Common myeloid progenitor, CD34-positive (primary cell): ENCODE measurements around the gene HABP4.

Source experiments
- CTCF ChIA-PET: fragments of 350-600 bp; sonication (Branson Sonifier 250); formaldehyde crosslinking; loops from one replicate; lab custom pipeline; 2021; ENCODE audit warnings: antibody characterized with exemption; lab: Charles Lee
- POLR2A ChIA-PET: fragments of 350-600 bp; sonication (Branson Sonifier 250); formaldehyde crosslinking; loops from one replicate; lab custom pipeline; 2021; ENCODE audit warnings: antibody characterized with exemption; lab: Charles Lee
- DNase-seq, 3 donors: peaks; one replicate each; pipeline versions ENCODE4 v3.0.0 to v3.0.0-alpha.2; 2013
- H3K27ac ChIP-seq, 2 experiments: 1 replicate in 1 of 2; 2 replicates in 1 of 2; pipeline ENCODE4 v1.7.0; 2013; ENCODE audit warnings: inconsistent platforms in 2 of 2, low read length in 2 of 2, mild to moderate bottlenecking in 2 of 2, low read depth in 1 of 2, moderate library complexity in 1 of 2; ENCODE audit not compliant: severe bottlenecking in 2 of 2, insufficient read depth in 1 of 2, poor library complexity in 1 of 2
- H3K27me3 ChIP-seq, 5 experiments: replicated peaks in 2 of 5; 1 replicate in 3 of 5; 2 replicates in 2 of 5; pipeline versions ENCODE4 v1.6.1 to v1.7.0; 2013; ENCODE audit warnings: low read length in 4 of 5, mild to moderate bottlenecking in 2 of 5, moderate library complexity in 2 of 5, inconsistent platforms in 1 of 5; ENCODE audit not compliant: insufficient read depth in 5 of 5, control insufficient read depth in 4 of 5
- H3K36me3 ChIP-seq, 4 experiments: 1 replicate in 2 of 4; 2 replicates in 2 of 4; pipeline versions ENCODE4 v1.6.1 to v1.7.0; 2013; ENCODE audit warnings: low read length in 3 of 4, control low read depth in 1 of 4, mild to moderate bottlenecking in 1 of 4; ENCODE audit not compliant: control insufficient read depth in 4 of 4, insufficient read depth in 4 of 4
- H3K4me1 ChIP-seq, 4 experiments: 1 replicate in 3 of 4; 2 replicates in 1 of 4; pipeline versions ENCODE4 v1.6.1 to v1.7.1; 2013; ENCODE audit warnings: low read length in 3 of 4, mild to moderate bottlenecking in 3 of 4, control low read depth in 1 of 4, inconsistent platforms in 1 of 4, moderate library complexity in 1 of 4; ENCODE audit not compliant: control insufficient read depth in 4 of 4, insufficient read depth in 4 of 4; ENCODE audit errors: control extremely low read depth in 1 of 4
- H3K4me3 ChIP-seq, 7 experiments: 1 replicate in 4 of 7; 2 replicates in 3 of 7; pipeline versions ENCODE4 v1.5.1 to v1.7.0; 2013; ENCODE audit warnings: mild to moderate bottlenecking in 7 of 7, low read length in 6 of 7, moderate library complexity in 6 of 7, inconsistent platforms in 2 of 7, low read depth in 2 of 7, control low read depth in 1 of 7; ENCODE audit not compliant: insufficient read depth in 4 of 7, control insufficient read depth in 1 of 7; ENCODE audit errors: extremely low read depth in 1 of 7
- H3K9me3 ChIP-seq, 5 experiments: 1 replicate in 4 of 5; 2 replicates in 1 of 5; pipeline versions ENCODE4 v1.6.1 to v1.7.1; 2013; ENCODE audit warnings: low read length in 4 of 5, mild to moderate bottlenecking in 2 of 5, inconsistent platforms in 1 of 5, low read depth in 1 of 5, moderate library complexity in 1 of 5; ENCODE audit not compliant: control insufficient read depth in 4 of 5, insufficient read depth in 2 of 5; ENCODE audit errors: control extremely low read depth in 1 of 5
- WGBS: methylation state at CpG from one replicate; pipeline ENCODE4 v1.1.5; 2013; ENCODE audit not compliant: insufficient coverage; 5-methylcytosine and 5-hydroxymethylcytosine counted together

HABP4 gene

DNA sequence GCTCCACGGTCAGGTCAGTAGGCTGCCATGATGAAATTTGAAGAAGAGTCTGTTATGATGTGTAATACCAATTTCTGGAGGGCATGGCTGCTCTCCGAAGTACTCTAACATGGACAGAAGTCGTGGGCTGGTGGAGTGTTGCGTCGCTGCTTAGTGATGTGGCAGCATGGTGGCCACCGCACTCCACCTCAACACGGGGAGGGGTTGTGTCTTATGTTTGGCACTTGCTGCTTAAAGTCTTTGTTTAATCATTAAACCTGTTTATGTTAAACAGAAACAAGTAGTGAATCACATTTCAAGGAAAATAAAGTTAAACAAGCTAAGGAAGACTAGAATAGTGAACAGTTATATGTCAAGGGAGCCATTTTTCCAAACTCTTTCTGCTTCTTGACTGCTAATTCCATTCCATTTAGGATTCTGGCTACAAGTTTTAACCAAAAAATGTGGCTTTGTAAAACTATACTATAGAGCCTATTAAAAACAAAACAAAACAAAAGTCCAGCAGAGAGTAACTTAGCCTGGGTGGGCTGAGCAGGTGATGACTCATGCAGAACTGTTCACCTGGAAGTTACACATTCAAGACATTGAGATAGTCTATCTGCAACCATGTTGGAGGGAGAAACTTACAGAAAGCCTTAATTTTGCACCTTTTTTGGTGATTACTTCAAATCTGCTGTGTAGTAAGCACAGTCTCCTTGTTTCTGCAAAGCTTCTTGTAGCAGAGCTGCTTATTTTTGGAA is 9.5 kb downstream of the HABP4 start:
- Histone ChIP-seq H3K36me3 (no peaks in the 10 kb centered on the region), H3K27me3 (no peaks in the 10 kb centered on the region), H3K27ac (no peak overlapping the region), H3K4me3 (no peak overlapping the region), H3K4me1 (peaks cover 0 to 5% (median 0%) of the 10 kb centered on the region in 4 experiments), H3K9me3 (no peaks in the 10 kb centered on the region)
- ChIA-PET CTCF (no interaction called here), POLR2A (no interaction called here)
- no peak for DNase-seq
- 100% methylated on average over 1 of the region's 7 CpGs for WGBS

DNA sequence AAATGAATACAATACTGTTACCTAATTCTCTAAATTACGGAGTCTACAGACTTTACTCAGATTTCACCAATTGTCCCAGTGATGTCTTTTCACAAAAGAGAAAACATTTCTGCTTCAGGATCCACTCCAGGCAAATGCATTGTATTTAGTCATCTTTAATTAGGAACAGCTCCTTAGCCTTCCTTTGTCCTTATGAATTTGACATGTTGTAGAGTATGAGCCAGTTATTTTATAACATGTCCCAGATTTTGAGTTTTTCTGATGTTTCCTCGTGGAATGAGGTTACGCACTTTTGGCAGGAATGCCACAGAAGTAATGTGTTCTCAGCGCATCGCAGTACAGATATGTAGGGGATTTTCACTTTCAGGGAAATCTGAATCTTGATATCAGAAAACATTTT is 10.5 kb downstream of the HABP4 start:
- 100% methylated on average over 1 of the region's 5 CpGs for WGBS
- no peaks in the 10 kb centered on the region for H3K9me3 ChIP-seq
- H3K36me3 ChIP-seq = no peaks in the 10 kb centered on the region
- H3K27ac ChIP-seq = no peak overlapping the region
- ChIA-PET POLR2A (no interaction called here), CTCF (interaction anchor here (0.6 kb wide), 2 partner anchors 83 to 173 kb away, joined by 3 to 4 read pairs; no protein-coding TSS in a partner anchor)
- H3K4me3 ChIP-seq = no peak overlapping the region
- no peaks in the 10 kb centered on the region for H3K27me3 ChIP-seq
- H3K4me1 ChIP-seq = peaks cover 0 to 5% (median 0%) of the 10 kb centered on the region in 4 experiments
- no peak for DNase-seq

- ChIA-PET POLR2A (no interaction called here), CTCF (interaction anchor here (0.6 kb wide), 2 partner anchors 83 to 173 kb away, joined by 3 to 4 read pairs; no protein-coding TSS in a partner anchor)
- no peak overlapping the region for H3K27ac ChIP-seq
These were observed 10.9 kb downstream of the HABP4 start for GRCh38 chr9:96460882-96461281.

DNA sequence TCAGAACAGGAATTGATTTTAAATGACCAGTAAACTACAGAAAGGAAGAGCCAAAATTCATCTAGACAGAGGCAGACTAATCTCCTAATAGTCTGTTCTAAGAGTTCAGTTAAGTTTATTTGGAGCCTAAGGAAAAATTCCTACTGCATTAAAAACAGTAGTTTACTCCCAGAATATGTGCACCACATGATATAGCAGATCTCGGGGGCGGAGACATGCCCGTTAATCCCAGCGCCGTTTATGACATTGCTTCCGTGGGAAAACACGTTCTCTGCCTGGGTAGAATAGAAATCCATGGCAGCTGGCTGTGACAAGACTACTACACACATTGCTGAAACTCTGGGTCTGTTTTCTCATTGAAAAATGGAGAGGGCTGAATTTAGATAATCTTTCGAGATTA is 11.4 kb downstream of the HABP4 start:
- Histone ChIP-seq H3K4me1 (peaks cover 0 to 5% (median 0%) of the 10 kb centered on the region in 4 experiments), H3K36me3 (no peaks in the 10 kb centered on the region), H3K4me3 (no peak overlapping the region), H3K27me3 (no peaks in the 10 kb centered on the region), H3K9me3 (no peaks in the 10 kb centered on the region), H3K27ac (no peak overlapping the region)
- CTCF ChIA-PET = interaction anchor here (0.6 kb wide), 2 partner anchors 84 to 172 kb away, joined by 3 to 4 read pairs; no protein-coding TSS in a partner anchor
- POLR2A ChIA-PET = no interaction called here
- WGBS = 97% methylated on average over 7 of the region's 8 CpGs
- no peak for DNase-seq

More at GRCh38 chr9:96460882-96461281, 10.9 kb downstream of the HABP4 start:
- H3K36me3 ChIP-seq = no peaks in the 10 kb centered on the region
- DNase-seq = no peak
- H3K9me3 ChIP-seq = no peaks in the 10 kb centered on the region
- no peaks in the 10 kb centered on the region for H3K27me3 ChIP-seq
- no peak overlapping the region for H3K4me3 ChIP-seq
- peaks cover 0 to 5% (median 0%) of the 10 kb centered on the region in 4 experiments for H3K4me1 ChIP-seq

GRCh38 chr9:96462541-96462940 is 12.6 kb downstream of the HABP4 start:
- Histone ChIP-seq H3K4me1 (peaks cover 0 to 1% (median 0%) of the 10 kb centered on the region in 4 experiments), H3K36me3 (no peaks in the 10 kb centered on the region), H3K27me3 (no peaks in the 10 kb centered on the region), H3K9me3 (no peaks in the 10 kb centered on the region), H3K27ac (no peak overlapping the region), H3K4me3 (no peak overlapping the region)
- 91% methylated on average over 6 of the region's 6 CpGs for WGBS
- ChIA-PET POLR2A (no interaction called here), CTCF (no interaction called here)
- DNase-seq = no peak

- WGBS = 100% methylated on average over 3 of the region's 6 CpGs
- Histone ChIP-seq H3K4me1 (no peaks in the 10 kb centered on the region), H3K36me3 (no peaks in the 10 kb centered on the region), H3K4me3 (no peak overlapping the region), H3K27ac (no peak overlapping the region), H3K27me3 (no peaks in the 10 kb centered on the region), H3K9me3 (no peaks in the 10 kb centered on the region)
- ChIA-PET CTCF (no interaction called here), POLR2A (no interaction called here)
- no peak for DNase-seq
These were observed 14.5 kb downstream of the HABP4 start for GRCh38 chr9:96464426-96464825.

- DNase-seq = no peak
- no peak overlapping the region for H3K4me3 ChIP-seq
- H3K36me3 ChIP-seq = peaks cover 0 to 4% (median 0%) of the 10 kb centered on the region in 4 experiments
- CTCF ChIA-PET = interaction anchor here (1.4 kb wide), 1 partner anchor 11 kb away, joined by 4 read pairs; no protein-coding TSS in a partner anchor
- H3K4me1 ChIP-seq = no peaks in the 10 kb centered on the region
- 100% methylated on average over 3 of the region's 5 CpGs for WGBS
- H3K9me3 ChIP-seq = no peaks in the 10 kb centered on the region
- POLR2A ChIA-PET = interaction anchor here (0.6 kb wide), 1 partner anchor 15 kb away, joined by 3 read pairs; no protein-coding TSS in a partner anchor
- no peak overlapping the region for H3K27ac ChIP-seq
- no peaks in the 10 kb centered on the region for H3K27me3 ChIP-seq
These were observed 17.8 kb downstream of the HABP4 start for GRCh38 chr9:96467784-96468183.
